ENCODE data around the gene ATP9A. TPM values are rescaled to one million over a fixed set of nuclear protein-coding genes. Genes with fewer than 3 reads are reported as not detected.

The ATP9A gene
- total and polyA plus RNA-seq, 2 of the 8 experiments (the other 6 are each of a cell fraction or from before 2014, with no cell fraction given), result 5.0 to 6.4 TPM

GRCh38 chr20:51667491-51667890 lies 100.7 kb downstream of the ATP9A start (continued):
- TF ChIP-seq CHD1 (IDR thresholded peaks at IDR 0.05; ENCODE audit: low read depth, low read length), result no peak
- no peak for TF ChIP-seq CEBPB (IDR thresholded peaks at IDR 0.05; ENCODE audit: low read depth, low read length)
- TF ChIP-seq TEAD4 (IDR thresholded peaks at IDR 0.05; ENCODE audit: low read depth, low read length), result no peak

Data from H1 (cell line).